ENCODE data around the gene SBNO1. TPM values are rescaled to one million over a fixed set of nuclear protein-coding genes. Genes with fewer than 3 reads are reported as not detected.
"Not testable (repeated sequence)": the region's sequence is repeated elsewhere in the genome, so short reads cannot be mapped to it uniquely, and the experiment has no call there.

Gene SBNO1
- total RNA-seq, 1 donor from 2014 or later = 32.3 TPM

DNA sequence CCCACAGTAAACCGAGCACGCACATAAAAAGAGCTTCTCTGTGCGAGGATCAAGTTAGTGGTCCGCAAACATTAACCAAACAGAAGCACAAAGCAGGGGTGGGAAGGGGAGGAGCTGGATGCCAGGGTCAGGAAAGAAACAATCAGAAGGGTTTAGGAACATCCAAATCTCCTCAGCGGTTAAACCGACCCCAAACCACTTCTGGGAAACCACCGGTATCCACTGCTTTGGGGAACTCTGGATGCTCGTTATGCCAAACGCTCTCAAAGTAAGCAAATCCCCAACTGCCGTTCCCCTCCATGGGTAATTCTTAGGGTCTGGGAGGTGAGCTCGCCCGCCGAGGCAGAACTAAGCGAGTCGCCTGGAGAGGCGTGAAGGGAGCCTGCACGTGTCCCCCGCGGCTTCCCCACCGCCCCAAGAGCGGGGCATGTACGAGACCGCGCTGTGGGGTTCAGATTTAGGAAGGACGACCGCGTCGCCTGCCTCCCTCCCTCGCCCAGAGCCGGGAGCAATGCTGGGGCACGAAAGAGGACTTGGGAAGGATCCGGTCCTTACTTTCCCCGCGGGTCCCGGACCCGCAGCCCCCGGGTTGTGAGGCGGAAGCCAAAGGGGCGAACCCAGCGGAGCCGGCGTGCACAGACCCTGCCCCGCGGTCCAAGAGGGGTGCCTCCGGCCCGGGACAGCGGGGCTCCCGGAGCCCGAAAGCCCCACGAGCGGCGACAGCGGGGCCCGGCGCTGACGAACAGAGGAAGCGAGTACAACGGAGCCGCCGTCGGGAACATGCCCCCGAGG is 711 bp downstream of the SBNO1 start:
- ATAC-seq (no peak), DNase-seq (ENCODE audit: low spot score) (peak; percentile 71)
- intact Hi-C loops (cut with DNase I) = no loop called here

DNA sequence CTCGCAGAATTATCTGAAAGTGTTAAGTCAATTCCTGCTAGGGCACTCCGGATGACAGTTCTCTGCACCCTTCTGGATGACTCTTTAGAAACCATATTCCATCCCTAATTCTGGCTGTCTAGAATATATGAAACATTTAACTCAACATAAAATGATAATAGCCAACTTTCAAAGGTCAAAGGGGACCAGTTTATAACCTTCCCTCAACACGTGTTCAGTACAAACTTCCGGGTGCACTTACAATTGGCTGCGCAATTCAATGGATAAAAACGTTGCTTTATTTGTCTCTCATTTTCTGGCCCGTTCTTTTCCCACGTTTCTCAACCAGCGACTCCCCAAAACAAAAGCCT is 1.3 kb downstream of the SBNO1 start:
- intact Hi-C loops (cut with DNase I) = no loop called here
- ATAC-seq (no peak), DNase-seq (ENCODE audit: low spot score) (no peak)

GRCh38 chr12:123358035-123358434 is 6.6 kb downstream of the SBNO1 start:
- DNase-seq (ENCODE audit: low spot score) = no peak
- ATAC-seq = no peak
- intact Hi-C loops (cut with DNase I) = no loop called here

- no peak for ATAC-seq
These were observed 8.4 kb downstream of the SBNO1 start for GRCh38 chr12:123356159-123356670.

DNA sequence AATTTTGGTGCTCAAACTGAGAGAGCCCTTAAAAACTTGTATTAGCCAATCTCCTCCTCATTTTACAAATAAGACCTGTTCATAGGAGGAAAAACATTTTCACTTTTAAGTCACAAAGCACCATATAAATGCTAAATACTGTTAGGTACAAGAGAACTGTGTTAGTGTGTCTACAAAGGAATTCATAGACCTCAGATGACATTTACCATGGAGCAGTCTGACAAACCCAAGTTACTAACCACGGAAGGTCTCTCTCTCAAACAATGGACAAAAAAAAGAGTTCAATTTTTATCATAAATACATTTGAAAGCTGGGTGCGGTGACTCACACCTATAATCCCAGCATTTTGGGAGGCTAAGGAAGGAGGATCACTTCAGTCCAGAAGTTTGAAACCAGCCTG is 10.0 kb downstream of the SBNO1 start:
- ATAC-seq (no peak), DNase-seq (ENCODE audit: low spot score) (no peak)
- intact Hi-C loops (cut with DNase I) = no loop called here

More at GRCh38 chr12:123356159-123356670, 8.4 kb downstream of the SBNO1 start:
- intact Hi-C loops (cut with DNase I) = no loop called here
- no peak for DNase-seq (ENCODE audit: low spot score)

DNA sequence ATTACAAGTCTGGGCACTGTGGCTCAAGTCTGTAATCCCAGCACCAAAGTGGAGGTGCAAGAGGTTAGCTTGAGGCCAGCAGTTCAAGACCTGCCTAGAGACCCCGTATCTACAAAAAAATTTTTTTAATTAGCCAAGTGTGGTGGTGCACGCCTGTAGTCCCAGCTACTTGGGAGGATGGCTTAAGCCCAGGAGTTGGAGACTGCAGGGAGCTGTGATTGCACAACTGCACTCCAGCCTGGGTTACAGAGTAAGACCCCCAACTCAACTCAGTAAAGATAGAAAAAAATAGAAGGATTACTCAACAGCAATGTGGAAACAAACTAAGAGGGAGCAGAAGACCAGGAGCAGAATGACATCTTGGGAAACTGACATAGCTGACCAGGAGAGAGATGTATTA is 13.3 kb downstream of the SBNO1 start:
- no peak for ATAC-seq
- intact Hi-C loops (cut with DNase I) = no loop called here

DNA sequence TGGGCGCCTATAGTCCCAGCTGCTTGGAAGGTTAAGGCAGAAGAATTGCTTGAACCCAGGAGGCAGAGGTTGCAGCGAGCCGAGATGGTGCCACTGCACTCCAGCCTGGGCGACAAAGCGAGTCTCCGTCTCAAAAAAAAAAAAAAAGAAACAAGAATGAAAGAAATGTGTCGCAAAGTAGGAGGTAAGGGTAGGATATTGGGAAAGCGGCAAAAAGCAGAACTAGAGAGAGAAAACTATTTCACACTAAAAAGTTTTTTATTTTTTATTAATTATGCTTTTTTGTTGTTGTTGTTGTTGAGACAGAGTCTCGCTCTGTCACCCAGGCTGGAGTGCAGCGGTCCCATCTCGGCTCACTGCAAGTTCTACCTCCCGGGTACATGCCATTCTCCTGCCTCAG is 17.7 kb downstream of the SBNO1 start:
- no peak for ATAC-seq
- no peak for DNase-seq (ENCODE audit: low spot score)
- intact Hi-C loops (cut with DNase I) = no loop called here

More for the DNA sequence above, 13.3 kb downstream of the SBNO1 start:
- DNase-seq (ENCODE audit: low spot score) = no peak

DNA sequence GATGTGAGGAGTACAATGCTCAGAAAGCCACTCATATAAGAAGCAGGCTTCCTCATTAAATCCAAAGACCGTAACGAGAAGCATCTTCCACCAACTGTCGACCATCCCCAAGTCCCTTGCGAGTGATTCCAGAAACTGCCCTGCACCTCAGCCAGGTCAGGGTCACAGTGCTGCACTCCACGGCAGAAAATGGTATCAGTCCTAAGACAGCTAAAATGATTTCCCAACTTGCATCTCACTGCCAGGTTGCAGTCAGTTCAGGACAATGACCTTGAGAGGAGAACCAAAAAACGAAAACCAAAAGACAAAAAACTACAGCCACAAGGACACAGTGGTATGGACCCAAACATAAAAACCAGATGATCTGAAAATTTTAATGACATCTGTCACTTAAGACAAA is 20.6 kb downstream of the SBNO1 start:
- ATAC-seq (peak; percentile 71), DNase-seq (ENCODE audit: low spot score) (no peak)
- intact Hi-C loops (cut with DNase I) = no loop called here

GRCh38 chr12:123337070-123337469 is 27.6 kb downstream of the SBNO1 start:
- DNase-seq (ENCODE audit: low spot score) (no peak), ATAC-seq (no peak)

DNA sequence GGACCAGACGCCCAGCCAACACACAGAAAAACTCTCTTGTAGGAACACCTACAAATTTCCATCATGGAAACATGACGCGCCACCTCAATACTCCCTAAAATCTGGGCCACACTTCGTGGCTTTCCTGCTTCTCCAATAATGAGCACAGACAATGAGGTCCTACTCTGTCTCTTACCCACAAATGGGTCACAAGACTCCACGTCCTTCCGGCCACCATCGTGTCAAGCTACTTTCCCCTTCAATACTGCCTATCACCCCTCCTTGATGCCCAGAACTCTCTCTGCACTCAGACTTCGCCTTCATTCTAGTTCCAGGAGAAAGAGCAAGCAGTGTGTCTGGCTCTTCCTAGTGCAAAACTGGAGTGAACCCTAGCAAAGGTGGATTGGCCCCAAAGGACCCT is 28.1 kb downstream of the SBNO1 start:
- no peak for DNase-seq (ENCODE audit: low spot score)
- intact Hi-C loops (cut with DNase I) = no loop called here
- ATAC-seq = no peak

More at GRCh38 chr12:123337070-123337469, 27.6 kb downstream of the SBNO1 start:
- intact Hi-C loops (cut with DNase I) = no loop called here

- DNase-seq (ENCODE audit: low spot score) = no peak
- intact Hi-C loops (cut with DNase I) = no loop called here
- ATAC-seq = no peak
These were observed 29.2 kb downstream of the SBNO1 start for GRCh38 chr12:123335490-123335889.

GRCh38 chr12:123329799-123330198 is 34.8 kb downstream of the SBNO1 start:
- ATAC-seq = no peak
- no peak for DNase-seq (ENCODE audit: low spot score)
- intact Hi-C loops (cut with DNase I) = no loop called here

DNA sequence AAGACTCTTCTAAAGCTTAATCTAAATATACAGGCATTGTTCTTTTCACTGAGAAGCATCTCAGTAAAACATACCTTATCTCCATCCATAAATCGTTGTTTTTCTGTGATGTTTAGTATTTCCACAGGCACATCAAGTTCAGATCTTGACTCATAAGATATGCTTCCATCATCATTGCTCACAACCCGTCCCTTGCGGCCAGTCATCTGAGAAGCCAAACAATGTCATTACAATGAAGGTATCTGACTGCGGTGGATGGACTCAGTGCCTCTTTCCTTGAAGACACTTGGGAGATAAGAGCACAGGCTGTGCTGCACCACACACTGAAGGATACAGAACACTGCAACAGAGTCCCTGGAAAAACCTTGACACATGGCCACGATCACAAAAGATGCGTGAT is 44.8 kb downstream of the SBNO1 start:
- DNase-seq (ENCODE audit: low spot score) (no peak), ATAC-seq (no peak)
- intact Hi-C loops (cut with DNase I) = no loop called here

DNA sequence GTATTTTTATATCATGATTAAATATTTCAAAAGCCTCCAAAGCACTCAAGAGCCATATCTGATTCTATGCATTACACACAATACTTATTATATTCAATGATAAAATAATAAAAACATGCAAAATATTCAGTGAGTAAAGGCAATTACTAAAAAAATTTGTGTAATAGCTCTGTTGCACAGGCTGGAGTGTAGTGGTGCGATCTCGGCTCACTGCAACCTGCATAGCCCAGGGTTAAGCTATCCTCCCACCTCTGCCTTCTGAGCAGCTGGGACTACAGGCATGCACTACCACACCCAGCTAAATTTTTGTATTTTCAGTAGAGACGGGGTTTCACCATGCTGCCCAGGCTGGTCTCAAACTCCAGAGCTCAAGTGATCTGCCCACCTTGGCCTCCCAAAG is 45.4 kb downstream of the SBNO1 start:
- DNase-seq (ENCODE audit: low spot score) (no peak), ATAC-seq (no peak)
- intact Hi-C loops (cut with DNase I) = no loop called here

GRCh38 chr12:123313046-123313445 is 51.6 kb downstream of the SBNO1 start:
- intact Hi-C loops (cut with DNase I); ATAC-seq; DNase-seq (ENCODE audit: low spot score): not testable (repeated sequence)

- intact Hi-C loops (cut with DNase I) = no loop called here
- no peak for DNase-seq (ENCODE audit: low spot score)
- ATAC-seq = no peak
These were observed 58.4 kb downstream of the SBNO1 start for GRCh38 chr12:123306200-123306599.

- intact Hi-C loops (cut with DNase I) = no loop called here
- no peak for ATAC-seq
- no peak for DNase-seq (ENCODE audit: low spot score)
These were observed 59.5 kb downstream of the SBNO1 start for GRCh38 chr12:123305136-123305535.

DNA sequence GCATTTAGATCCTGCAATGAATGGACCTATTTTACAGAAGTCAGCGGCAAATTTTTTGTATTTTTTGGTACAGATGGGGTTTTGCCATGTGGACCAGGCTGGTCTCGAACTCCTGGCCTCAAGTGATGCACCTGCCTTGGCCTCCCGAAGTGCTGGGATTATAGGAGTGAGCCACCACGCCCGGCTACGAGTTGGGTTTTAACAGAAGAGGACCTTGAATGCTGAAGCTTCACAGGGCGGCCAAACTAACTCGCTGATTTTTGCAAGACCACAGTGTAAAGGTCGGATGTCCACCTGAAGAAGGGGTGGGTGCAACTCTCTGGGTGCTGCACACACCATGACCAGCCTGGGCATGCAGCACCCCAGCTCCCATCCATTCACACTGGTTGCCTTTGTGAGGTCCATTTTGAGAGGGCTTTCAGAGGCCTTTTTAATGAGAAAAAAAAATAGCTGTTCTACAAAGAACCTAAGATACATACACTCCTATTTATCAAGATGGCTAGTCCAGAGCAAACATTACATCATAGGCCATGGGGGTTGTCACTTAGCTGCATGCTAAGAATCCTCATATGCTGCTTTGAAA is 71.4 kb downstream of the SBNO1 start:
- intact Hi-C loops (cut with DNase I) = no loop called here

GRCh38 chr12:123289911-123290310 is 74.7 kb downstream of the SBNO1 start:
- intact Hi-C loops (cut with DNase I) = no loop called here
- peak; percentile 23 for DNase-seq (ENCODE audit: low spot score)
- ATAC-seq = no peak

More for the DNA sequence above, 71.4 kb downstream of the SBNO1 start:
- DNase-seq (ENCODE audit: low spot score) (peak; percentile 25), ATAC-seq (no peak)

DNA sequence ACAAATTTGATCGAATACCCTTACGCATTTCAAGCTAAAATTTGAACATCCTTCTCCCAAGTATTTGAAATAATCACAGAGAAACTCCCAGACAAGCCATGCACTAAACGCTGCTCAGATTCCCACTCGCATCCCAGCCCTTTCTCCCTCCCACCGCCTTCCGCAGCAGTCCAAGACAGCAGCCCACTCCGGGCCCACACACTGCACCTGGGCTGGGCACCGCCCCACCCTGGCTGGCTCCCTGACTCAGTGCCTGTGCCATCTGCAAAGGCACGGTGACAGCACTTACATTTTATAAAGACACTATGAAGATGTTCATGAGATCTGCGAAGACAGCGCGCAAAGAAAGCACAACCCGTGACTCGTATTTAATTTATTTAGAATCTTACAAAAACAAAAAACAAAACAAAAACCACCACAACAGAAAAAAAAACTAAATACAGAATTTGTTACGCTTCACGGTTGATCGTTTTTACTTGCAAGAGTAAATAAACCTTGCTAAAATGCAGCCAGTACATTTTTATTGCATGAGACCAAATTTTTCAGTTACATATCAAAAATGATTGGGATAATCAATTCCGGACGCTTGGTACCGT is 75.8 kb downstream of the SBNO1 start:
- ATAC-seq (no peak), DNase-seq (ENCODE audit: low spot score) (peak; percentile 34)
- intact Hi-C loops (cut with DNase I) = no loop called here

Measured in sciatic nerve (tissue), 2 donors.